ENCODE measurements around the gene ERVFRD-1.

ERVFRD-1 gene

GRCh38 chr6:11069760-11070159 is 41.8 kb downstream of the ERVFRD-1 start:
- no peak for TF ChIP-seq CTCF (IDR thresholded peaks at IDR 0.05; ENCODE audit: borderline replicate concordance, control extremely low read depth, extremely low read depth, insufficient read depth, missing control alignments)
- in situ Hi-C loops (cut with MboI; ENCODE audit: low sequenced_read_pairs, unreplicated experiment) = loop anchor here (10.0 to 25.0 kb wide), 2 partner anchors 115 to 582 kb away; no protein-coding TSS in a partner anchor
- DNase-seq (ENCODE audit: low spot score) = no peak

GRCh38 chr6:11067348-11067747 is 44.2 kb downstream of the ERVFRD-1 start:
- no peak for TF ChIP-seq CTCF (IDR thresholded peaks at IDR 0.05; ENCODE audit: borderline replicate concordance, control extremely low read depth, extremely low read depth, insufficient read depth, missing control alignments)
- in situ Hi-C loops (cut with MboI; ENCODE audit: low sequenced_read_pairs, unreplicated experiment) = loop anchor here (10.0 to 25.0 kb wide), 2 partner anchors 113 to 580 kb away; no protein-coding TSS in a partner anchor

GRCh38 chr6:11066505-11067347 is 44.8 kb downstream of the ERVFRD-1 start:
- no peak for TF ChIP-seq CTCF (IDR thresholded peaks at IDR 0.05; ENCODE audit: borderline replicate concordance, control extremely low read depth, extremely low read depth, insufficient read depth, missing control alignments)
- in situ Hi-C loops (cut with MboI; ENCODE audit: low sequenced_read_pairs, unreplicated experiment) = loop anchor here (10.0 to 25.0 kb wide), 2 partner anchors 112 to 579 kb away; no protein-coding TSS in a partner anchor
- DNase-seq (ENCODE audit: low spot score) = no peak

More at GRCh38 chr6:11067348-11067747, 44.2 kb downstream of the ERVFRD-1 start:
- DNase-seq (ENCODE audit: low spot score) = no peak

- in situ Hi-C loops (cut with MboI; ENCODE audit: low sequenced_read_pairs, unreplicated experiment) = loop anchor here (10.0 to 25.0 kb wide), 2 partner anchors 111 to 578 kb away; no protein-coding TSS in a partner anchor
- DNase-seq (ENCODE audit: low spot score) = no peak
- TF ChIP-seq CTCF (IDR thresholded peaks at IDR 0.05; ENCODE audit: borderline replicate concordance, control extremely low read depth, extremely low read depth, insufficient read depth, missing control alignments) = no peak
These were observed 45.9 kb downstream of the ERVFRD-1 start for GRCh38 chr6:11065436-11066202.

- DNase-seq (ENCODE audit: low spot score) = no peak
- in situ Hi-C loops (cut with MboI; ENCODE audit: low sequenced_read_pairs, unreplicated experiment) = loop anchor here (10.0 to 25.0 kb wide), 2 partner anchors 110 to 578 kb away; no protein-coding TSS in a partner anchor
- TF ChIP-seq CTCF (IDR thresholded peaks at IDR 0.05; ENCODE audit: borderline replicate concordance, control extremely low read depth, extremely low read depth, insufficient read depth, missing control alignments) = no peak
These were observed 46.7 kb downstream of the ERVFRD-1 start for GRCh38 chr6:11064836-11065235.

- TF ChIP-seq CTCF (IDR thresholded peaks at IDR 0.05; ENCODE audit: borderline replicate concordance, control extremely low read depth, extremely low read depth, insufficient read depth, missing control alignments) = no peak
- in situ Hi-C loops (cut with MboI; ENCODE audit: low sequenced_read_pairs, unreplicated experiment) = loop anchor here (10.0 to 25.0 kb wide), 2 partner anchors 108 to 575 kb away; no protein-coding TSS in a partner anchor
- DNase-seq (ENCODE audit: low spot score) = no peak
These were observed 48.8 kb downstream of the ERVFRD-1 start for GRCh38 chr6:11062715-11063114.

Measured in GM13976 (cell line).